ENCODE measurements around the gene SRRT.

Gene SRRT

GRCh38 chr7:100897772-100898454, 23.0 kb downstream of the SRRT start:
- Histone ChIP-seq H3K4me2 (ENCODE audit: low read length) (no peak overlapping the region), H3F3A (ENCODE audit: control insufficient read depth, insufficient read depth) (no peaks in the 10 kb centered on the region), H3K9me3 (ENCODE audit: control insufficient read depth, insufficient read depth, low read length) (no peaks in the 10 kb centered on the region), H4K20me1 (ENCODE audit: control insufficient read depth, insufficient read depth, low read depth, low read length) (no peaks in the 10 kb centered on the region), H3K36me3 (ENCODE audit: control insufficient read depth, low read length) (no peaks in the 10 kb centered on the region), H3K4me3 (ENCODE audit: low read length) (no peak overlapping the region), H3K79me2 (ENCODE audit: control insufficient read depth, low read length) (no peaks in the 10 kb centered on the region), H3K27me3 (ENCODE audit: control insufficient read depth, low read length) (peaks cover 40% of the 10 kb centered on the region), H3K4me1 (ENCODE audit: control insufficient read depth, low read length) (peaks cover 15% of the 10 kb centered on the region), H3K27ac (ENCODE audit: low read depth, low read length) (no peak overlapping the region), H3K9me2 (replicated peaks; ENCODE audit: control insufficient read depth, low read length) (no peaks in the 10 kb centered on the region)
- no peak for TF ChIP-seq CTCF (IDR thresholded peaks at IDR 0.05; ENCODE audit: low read depth, low read length, poor library complexity, severe bottlenecking)
- no peak for TF ChIP-seq EZH2phosphoT487 (IDR thresholded peaks at IDR 0.05; ENCODE audit: borderline replicate concordance, low read length)

GRCh38 chr7:100899432-100899831, 24.5 kb downstream of the SRRT start:
- Histone ChIP-seq H3K4me2 (ENCODE audit: low read length) (no peak overlapping the region), H4K20me1 (ENCODE audit: control insufficient read depth, insufficient read depth, low read depth, low read length) (no peaks in the 10 kb centered on the region), H3K79me2 (ENCODE audit: control insufficient read depth, low read length) (no peaks in the 10 kb centered on the region), H3K9me2 (replicated peaks; ENCODE audit: control insufficient read depth, low read length) (no peaks in the 10 kb centered on the region), H3K27ac (ENCODE audit: low read depth, low read length) (no peak overlapping the region), H3K4me1 (ENCODE audit: control insufficient read depth, low read length) (peaks cover 15% of the 10 kb centered on the region), H3K9me3 (ENCODE audit: control insufficient read depth, insufficient read depth, low read length) (no peaks in the 10 kb centered on the region), H3K4me3 (ENCODE audit: low read length) (no peak overlapping the region), H3K27me3 (ENCODE audit: control insufficient read depth, low read length) (peaks cover 32% of the 10 kb centered on the region), H3K36me3 (ENCODE audit: control insufficient read depth, low read length) (no peaks in the 10 kb centered on the region), H3F3A (ENCODE audit: control insufficient read depth, insufficient read depth) (no peaks in the 10 kb centered on the region)
- TF ChIP-seq EZH2phosphoT487 (IDR thresholded peaks at IDR 0.05; ENCODE audit: borderline replicate concordance, low read length), result no peak
- TF ChIP-seq CTCF (IDR thresholded peaks at IDR 0.05; ENCODE audit: low read depth, low read length, poor library complexity, severe bottlenecking), result no peak

- Histone ChIP-seq H4K20me1 (ENCODE audit: control insufficient read depth, insufficient read depth, low read depth, low read length) (no peaks in the 10 kb centered on the region), H3K27ac (ENCODE audit: low read depth, low read length) (no peak overlapping the region), H3K4me1 (ENCODE audit: control insufficient read depth, low read length) (peaks cover 5% of the 10 kb centered on the region; the same call in 1 of the 2 replicates), H3F3A (ENCODE audit: control insufficient read depth, insufficient read depth) (no peaks in the 10 kb centered on the region), H3K27me3 (ENCODE audit: control insufficient read depth, low read length) (peaks cover 21% of the 10 kb centered on the region), H3K9me3 (ENCODE audit: control insufficient read depth, insufficient read depth, low read length) (no peaks in the 10 kb centered on the region), H3K9me2 (replicated peaks; ENCODE audit: control insufficient read depth, low read length) (no peaks in the 10 kb centered on the region), H3K79me2 (ENCODE audit: control insufficient read depth, low read length) (no peaks in the 10 kb centered on the region), H3K4me2 (ENCODE audit: low read length) (no peak overlapping the region), H3K36me3 (ENCODE audit: control insufficient read depth, low read length) (no peaks in the 10 kb centered on the region), H3K4me3 (ENCODE audit: low read length) (no peak overlapping the region)
- TF ChIP-seq EZH2phosphoT487 (IDR thresholded peaks at IDR 0.05; ENCODE audit: borderline replicate concordance, low read length) (no peak), CTCF (IDR thresholded peaks at IDR 0.05; ENCODE audit: low read depth, low read length, poor library complexity, severe bottlenecking) (no peak)
These were observed 26.1 kb downstream of the SRRT start for GRCh38 chr7:100900978-100901377.
